GM21381 (cell line): ENCODE measurements around the gene CHML.

Experiments
- ATAC-seq: cut with Tn5 transposase; IDR thresholded peaks from one replicate; pipeline ENCODE4 v1.9.1; 2021; ENCODE audit warnings: mild to moderate bottlenecking, moderate library complexity; ENCODE audit not compliant: unreplicated experiment

CHML gene

GRCh38 chr1:241646201-241646600, 6.0 kb upstream of the CHML start:
- no peak for ATAC-seq

- no peak for ATAC-seq
Observed at GRCh38 chr1:241645199-241645598, 5.0 kb upstream of the CHML start.

DNA sequence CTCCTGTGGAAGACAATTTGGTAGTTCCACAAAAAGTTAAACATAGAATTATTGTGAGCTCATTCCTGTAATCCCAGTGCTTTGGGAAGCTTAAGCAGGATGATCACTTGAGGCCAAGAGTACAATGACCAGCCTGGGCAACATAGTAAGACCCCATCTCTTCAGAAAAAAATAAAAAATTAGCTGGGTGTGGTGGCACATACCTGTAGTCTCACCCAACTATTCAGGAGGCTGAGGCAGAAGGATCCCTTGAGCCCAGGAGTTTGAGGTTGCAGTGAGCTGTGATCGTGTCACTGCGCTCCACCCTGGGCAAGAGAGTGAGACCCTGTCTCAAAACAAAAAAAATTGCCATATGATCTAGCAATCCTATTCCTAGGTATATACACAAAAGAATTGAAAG, 4.1 kb upstream of the CHML start:
- ATAC-seq: no peak

GRCh38 chr1:241642593-241642944, 2.4 kb upstream of the CHML start:
- no peak for ATAC-seq

- ATAC-seq: no peak
Observed at GRCh38 chr1:241641773-241642592, 1.8 kb upstream of the CHML start.

GRCh38 chr1:241640867-241641622, 876 bp upstream of the CHML start:
- no peak for ATAC-seq

- ATAC-seq: peak; percentile 49
Observed at GRCh38 chr1:241639623-241640148, 483 bp downstream of the CHML start.

DNA sequence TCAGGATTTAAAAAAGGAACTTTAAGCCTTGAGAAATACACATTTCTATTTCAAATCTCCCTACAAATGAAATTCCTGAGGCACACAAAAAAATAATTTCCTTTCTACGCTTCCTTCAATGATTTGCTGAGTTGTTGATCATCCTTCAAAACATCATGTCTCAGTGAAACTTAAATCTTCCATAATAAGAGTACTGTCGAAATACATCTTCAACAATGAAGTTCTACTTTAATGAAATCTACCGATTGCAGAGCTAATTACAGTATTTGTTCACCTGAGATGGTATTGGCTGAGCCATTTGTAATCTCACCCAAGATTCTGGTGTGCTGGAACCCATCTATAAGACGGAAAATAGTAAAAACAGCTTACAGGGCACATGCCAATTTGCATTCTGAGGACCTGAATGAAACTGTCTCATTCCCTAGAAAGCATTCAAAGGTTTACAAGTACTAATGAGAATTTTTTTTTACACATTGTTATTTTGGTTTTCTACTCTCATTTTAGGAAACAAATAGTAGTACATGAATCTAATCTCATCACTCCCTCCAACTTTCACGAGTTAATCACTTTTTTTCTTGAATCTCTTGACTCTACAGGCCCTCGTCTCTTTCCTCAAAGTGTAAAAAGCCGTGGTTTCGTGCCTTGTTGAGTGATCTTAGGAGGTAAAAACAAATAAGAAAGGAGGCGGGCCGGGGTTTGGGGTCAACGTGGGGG, 1.1 kb downstream of the CHML start:
- ATAC-seq: no peak

- no peak for ATAC-seq
Observed at GRCh38 chr1:241638099-241638682, 2.0 kb downstream of the CHML start.

- ATAC-seq: no peak
Observed at GRCh38 chr1:241637604-241638003, 2.6 kb downstream of the CHML start.

GRCh38 chr1:241637046-241637590, 3.1 kb downstream of the CHML start:
- no peak for ATAC-seq

GRCh38 chr1:241636291-241636690, 3.9 kb downstream of the CHML start:
- ATAC-seq: no peak

- ATAC-seq: no peak
Observed at GRCh38 chr1:241635556-241636152, 4.5 kb downstream of the CHML start.

DNA sequence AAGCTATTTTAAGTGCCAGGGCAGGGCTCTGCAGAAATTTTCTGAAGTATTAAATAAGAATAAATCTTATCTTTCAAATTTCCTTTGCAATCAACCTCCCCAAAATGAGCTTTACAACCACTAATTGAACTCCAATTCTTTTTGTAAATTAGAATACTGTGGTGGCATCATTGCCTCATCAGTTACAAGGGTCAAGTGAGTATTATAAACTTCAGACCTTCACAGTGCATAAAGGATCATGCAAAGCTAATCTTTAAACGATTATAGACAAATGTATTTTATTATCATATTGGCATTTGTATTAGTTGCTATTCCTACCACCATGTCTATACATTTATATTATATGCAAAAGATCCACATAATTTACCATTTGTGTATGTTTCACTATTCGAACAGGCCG, 7.2 kb downstream of the CHML start:
- ATAC-seq: no peak

- ATAC-seq: no peak
Observed at GRCh38 chr1:241631674-241632073, 8.5 kb downstream of the CHML start.

DNA sequence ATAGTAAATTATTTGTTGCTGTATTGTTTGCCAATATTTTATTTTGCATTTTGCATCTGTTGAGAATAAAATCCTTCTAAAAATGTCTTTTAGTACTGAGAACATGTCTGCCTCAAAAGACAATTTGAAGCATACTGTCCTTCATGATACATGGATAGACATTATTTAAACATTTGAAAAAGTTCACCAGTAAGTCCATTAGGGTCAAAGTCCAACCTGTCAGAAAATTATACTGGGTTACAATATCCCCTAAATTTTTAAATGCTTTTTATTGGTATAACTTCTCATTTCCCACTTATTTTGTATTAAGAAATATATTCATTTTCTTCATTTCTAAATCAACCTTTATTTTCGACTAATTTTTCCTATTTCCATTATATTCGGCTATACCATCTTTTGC, 9.3 kb downstream of the CHML start:
- ATAC-seq: no peak

DNA sequence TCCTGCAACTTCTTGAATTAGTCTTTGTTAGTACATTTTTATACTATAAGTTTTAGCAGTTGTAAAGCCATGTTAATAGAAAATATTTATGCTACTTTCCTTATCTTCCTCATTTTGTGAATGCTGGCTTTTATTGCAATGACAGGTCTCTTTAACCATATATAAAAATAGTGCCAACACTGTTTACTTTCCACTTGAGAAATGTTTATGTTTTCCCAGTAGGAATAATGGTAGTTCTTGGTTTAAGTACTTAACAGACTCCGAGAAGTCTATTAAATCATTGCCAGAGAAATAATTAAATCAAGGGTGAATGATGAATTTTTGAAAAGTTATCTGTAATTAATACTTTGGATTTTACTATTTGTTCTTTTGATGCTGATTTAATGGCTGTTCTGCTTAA, 9.7 kb downstream of the CHML start:
- ATAC-seq: no peak

- ATAC-seq: no peak
Observed at GRCh38 chr1:241630005-241630404, 10.2 kb downstream of the CHML start.

DNA sequence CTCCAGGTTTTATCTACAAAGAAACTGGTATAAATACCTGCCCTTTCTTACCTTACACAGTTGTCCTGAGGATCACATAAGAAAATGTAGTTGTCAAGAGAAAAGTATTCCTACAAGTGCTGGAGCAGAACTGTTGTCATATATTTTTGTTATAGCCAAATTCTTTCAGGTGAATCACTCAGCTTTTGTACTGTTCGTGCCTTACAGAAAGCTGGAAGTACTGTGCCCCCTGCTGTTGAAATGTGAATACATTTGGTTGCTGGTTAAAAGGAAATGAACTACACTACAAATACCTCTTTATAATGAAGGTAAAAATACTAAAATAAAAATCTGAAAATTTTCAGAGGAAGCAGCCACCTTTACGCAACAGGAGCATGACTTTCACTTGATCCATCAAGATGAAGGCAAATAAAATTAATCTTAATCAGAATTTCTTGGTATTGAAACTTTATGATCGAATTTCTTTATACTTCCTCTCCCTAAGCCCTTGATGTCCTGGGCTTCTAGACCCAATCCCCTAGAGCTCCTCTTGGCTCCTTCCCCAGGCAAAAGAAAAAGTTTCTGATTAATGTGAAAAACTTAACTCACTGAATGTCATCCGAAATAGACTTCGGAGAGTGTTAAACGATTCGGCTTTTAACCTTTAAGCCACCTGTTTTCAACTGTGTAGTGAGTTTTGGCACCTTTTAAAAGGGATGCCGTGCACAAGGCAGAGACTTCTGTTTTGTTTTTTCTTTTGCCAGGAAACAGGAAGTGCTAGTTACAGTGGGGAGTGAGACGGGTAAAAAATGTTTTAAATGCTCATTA, 12.5 kb downstream of the CHML start:
- peak; percentile 78 for ATAC-seq

- no peak for ATAC-seq
Observed at GRCh38 chr1:241624935-241625334, 15.2 kb downstream of the CHML start.
